SK-N-SH (cell line): ENCODE results near the gene SPINK14. TPM values are rescaled to one million over a fixed set of nuclear protein-coding genes. Genes with fewer than 3 reads are reported as not detected.

Experiments used
- CTCF ChIA-PET: fragments of 300-600, 350-600 bp; formaldehyde crosslinking; extraction: SDS; loops from one replicate; lab custom pipeline; 2021; lab: Yijun Ruan, JAX
- POLR2A ChIA-PET: fragments of 350-600 bp; sonication (Branson Sonifier 250); formaldehyde crosslinking; extraction: SDS; loops from one replicate; lab custom pipeline; 2020; ENCODE audit warnings: antibody characterized with exemption, inconsistent platforms; lab: Yijun Ruan, JAX
- DNase-seq: peaks from one replicate; pipeline ENCODE4 v3.0.0; 2012
- H2AFZ ChIP-seq: fragments of 200-600 bp; sonication (generic); 2 replicates; pipeline ENCODE4 v1.8.1; 2016; ENCODE audit warnings: antibody characterized with exemption, mild to moderate bottlenecking, low read depth
- H3F3A ChIP-seq: fragments of 200-600 bp; sonication (generic); replicated peaks from 2 replicates; pipeline ENCODE3; 2016; ENCODE audit warnings: antibody characterized with exemption, mild to moderate bottlenecking; ENCODE audit not compliant: insufficient read depth
- H3K27ac ChIP-seq, 2 experiments: fragments of 200-500 bp in 1 of 2; fragments of 200-600 bp in 1 of 2; sonication (Bioruptor generic) in 1 of 2; sonication (generic), shearing (Covaris generic) in 1 of 2; 2 replicates each; pipeline versions ENCODE4 v1.5.1 to v1.6.1; 2014 to 2016; ENCODE audit warnings: low read depth in 2 of 2, inconsistent platforms in 1 of 2, low read length in 1 of 2, mild to moderate bottlenecking in 1 of 2, mixed read lengths in 1 of 2
- H3K27me3 ChIP-seq: fragments of 200-600 bp; sonication (generic), shearing (Covaris generic); 2 replicates; pipeline ENCODE4 v1.6.1; 2016; ENCODE audit warnings: mixed run types; ENCODE audit not compliant: insufficient read depth
- H3K36me3 ChIP-seq, 2 experiments: fragments of 200-500 bp in 1 of 2; fragments of 200-600 bp in 1 of 2; sonication (Bioruptor generic) in 1 of 2; sonication (generic) in 1 of 2; replicated peaks in 1 of 2; 2 replicates each; pipeline versions ENCODE3 to v1.5.1; 2014 to 2016; ENCODE audit warnings: low read length in 1 of 2, mild to moderate bottlenecking in 1 of 2; ENCODE audit not compliant: insufficient read depth in 2 of 2, control insufficient read depth in 1 of 2
- H3K4me1 ChIP-seq, 2 experiments: fragments of 200-500 bp in 1 of 2; fragments of 200-600 bp in 1 of 2; sonication (Bioruptor generic) in 1 of 2; sonication (generic), shearing (Covaris generic) in 1 of 2; 2 replicates each; pipeline versions ENCODE4 v1.5.1 to v1.6.1; 2014 to 2016; ENCODE audit warnings: low read depth in 1 of 2, low read length in 1 of 2, mixed run types in 1 of 2; ENCODE audit not compliant: insufficient read depth in 2 of 2, control insufficient read depth in 1 of 2
- H3K4me2 ChIP-seq: fragments of 200-600 bp; sonication (generic), shearing (Covaris generic); 2 replicates; pipeline ENCODE4 v1.6.1; 2017; ENCODE audit warnings: mixed run types
- H3K4me3 ChIP-seq, 2 experiments: fragments of 200-500 bp in 1 of 2; fragments of 200-600 bp in 1 of 2; sonication (Bioruptor generic) in 1 of 2; sonication (generic), shearing (Covaris generic) in 1 of 2; 2 replicates each; pipeline versions ENCODE4 v1.5.1 to v1.8.1; 2014 to 2016; ENCODE audit warnings: low read depth in 2 of 2, inconsistent platforms in 1 of 2, low read length in 1 of 2, mild to moderate bottlenecking in 1 of 2, mixed read lengths in 1 of 2, moderate library complexity in 1 of 2
- H3K79me2 ChIP-seq: fragments of 200-600 bp; sonication (generic); 2 replicates; pipeline ENCODE4 v1.8.1; 2017; ENCODE audit warnings: mild to moderate bottlenecking; ENCODE audit not compliant: insufficient read depth
- H3K9ac ChIP-seq: fragments of 200-600 bp; sonication (generic); 2 replicates; pipeline ENCODE4 v1.6.1; 2017; ENCODE audit warnings: mixed run types
- H3K9me2 ChIP-seq: fragments of 200-600 bp; sonication (generic); 2 replicates; pipeline ENCODE4 v1.6.1; 2017; ENCODE audit warnings: mixed run types
- H3K9me3 ChIP-seq: fragments of 200-600 bp; sonication (generic); 2 replicates; pipeline ENCODE4 v1.6.1; 2017; ENCODE audit warnings: mixed run types, mild to moderate bottlenecking, moderate library complexity
- H4K20me1 ChIP-seq: fragments of 200-600 bp; sonication (generic); 2 replicates; pipeline ENCODE4 v1.6.1; 2017; ENCODE audit warnings: mild to moderate bottlenecking, mixed run types; ENCODE audit not compliant: insufficient read depth
- CHD2 ChIP-seq: fragments of 150-350 bp; IDR thresholded peaks from 2 replicates; pipeline ENCODE4 v1.6.1; 2018; ENCODE audit warnings: low read length; ENCODE audit not compliant: partially characterized antibody
- ELF1 ChIP-seq: IDR thresholded peaks from 2 replicates; pipeline ENCODE4 v1.4.0; 2012
- EP300 ChIP-seq, 2 experiments: IDR thresholded peaks; 2 replicates each; pipeline versions ENCODE4 v1.4.0 to v1.6.1; 2012; ENCODE audit warnings: borderline replicate concordance in 1 of 2, low read depth in 1 of 2, low read length in 1 of 2
- EZH2phosphoT487 ChIP-seq: fragments of 200-600 bp; sonication (generic); IDR thresholded peaks from 2 replicates; pipeline ENCODE4 v1.6.1; 2017; ENCODE audit warnings: low read depth, mixed run types, mild to moderate bottlenecking, antibody characterized with exemption, moderate library complexity, borderline replicate concordance
- FOXM1 ChIP-seq: IDR thresholded peaks from 2 replicates; pipeline ENCODE4 v1.4.0; 2012; ENCODE audit warnings: low read depth, mild to moderate bottlenecking
- JUND ChIP-seq: IDR thresholded peaks from 2 replicates; pipeline ENCODE4 v1.4.0; 2012
- MEF2A ChIP-seq: IDR thresholded peaks from 2 replicates; pipeline ENCODE4 v1.4.0; 2012; ENCODE audit warnings: low read depth, borderline replicate concordance
- MXI1 ChIP-seq: IDR thresholded peaks from 2 replicates; pipeline ENCODE4 v1.6.1; 2012; ENCODE audit warnings: mild to moderate bottlenecking, low read depth, low read length, improper control_type of control experiment
- NFIC ChIP-seq: IDR thresholded peaks from 2 replicates; pipeline ENCODE4 v1.4.0; 2012; ENCODE audit warnings: borderline replicate concordance
- NRF1 ChIP-seq: IDR thresholded peaks from 2 replicates; pipeline ENCODE4 v1.6.1; 2012; ENCODE audit warnings: low read depth, mild to moderate bottlenecking, low read length
- RCOR1 ChIP-seq: fragments of 150-350 bp; IDR thresholded peaks from 2 replicates; pipeline ENCODE4 v1.6.1; 2017; ENCODE audit warnings: antibody characterized with exemption, low read length
- SIN3A ChIP-seq: IDR thresholded peaks from 2 replicates; pipeline ENCODE4 v1.6.1; 2012; ENCODE audit warnings: low read depth, mild to moderate bottlenecking, low read length, moderate library complexity, borderline replicate concordance
- TCF12 ChIP-seq: IDR thresholded peaks from 2 replicates; pipeline ENCODE4 v1.4.0; 2012
- TEAD4 ChIP-seq: IDR thresholded peaks from 2 replicates; pipeline ENCODE4 v1.4.0; 2012; ENCODE audit warnings: mild to moderate bottlenecking, borderline replicate concordance; ENCODE audit not compliant: insufficient read depth
- YY1 ChIP-seq: IDR thresholded peaks from 2 replicates; pipeline ENCODE4 v1.4.0; 2012; ENCODE audit warnings: low read depth, mild to moderate bottlenecking
- WGBS: methylation state at CpG from one replicate; pipeline ENCODE4 v1.1.6; 2017; ENCODE audit warnings: low lambda C conversion rate; 5-methylcytosine and 5-hydroxymethylcytosine counted together
- polyA plus RNA-seq, 3 experiments: library from polyadenylated mRNA; depleted of rRNA; stranded (reverse); fragments of >200 nt; gene quantifications; 2 replicates each; pipeline ENCODE4 v1.2.3, GENCODE V29; 2012
- TF ChIP-seq, protein P1 (sequence below): IDR thresholded peaks from 2 replicates; pipeline ENCODE4 v1.6.1; 2012; ENCODE audit warnings: mild to moderate bottlenecking, low read depth, low read length, moderate library complexity
- TF ChIP-seq, protein P2 (sequence below): IDR thresholded peaks from 2 replicates; pipeline ENCODE4 v1.4.0; 2012; ENCODE audit warnings: low read depth, borderline replicate concordance
- TF ChIP-seq, protein P3 (sequence below): IDR thresholded peaks from 2 replicates; pipeline ENCODE4 v1.4.0; 2012; ENCODE audit warnings: low read depth
- TF ChIP-seq, protein P4 (sequence below): fragments of 150-350 bp; IDR thresholded peaks from 2 replicates; pipeline ENCODE4 v1.6.1; 2016; ENCODE audit warnings: mild to moderate bottlenecking, low read depth, low read length

Gene SPINK14
- polyA plus RNA-seq, 1 of the 3 experiments (the other 2 are of a cell fraction), result not detected

DNA sequence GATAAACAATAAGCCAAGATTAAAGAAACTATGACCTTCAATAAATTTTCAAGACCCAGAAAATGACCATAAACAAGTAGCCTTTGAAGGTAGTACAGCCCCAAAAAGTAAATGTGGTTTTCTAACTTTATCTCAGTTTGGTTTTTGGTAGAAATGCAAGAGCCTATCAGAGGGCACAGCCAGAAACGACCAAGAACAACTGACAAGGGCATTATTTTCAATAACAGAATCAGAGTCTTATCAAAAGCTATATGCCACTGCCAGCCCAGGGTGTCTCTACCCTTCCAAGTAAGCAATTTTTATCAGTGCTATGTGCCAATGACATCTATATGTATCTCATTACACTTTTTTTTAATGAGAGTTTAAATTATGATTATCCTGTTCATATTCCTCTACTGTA is 22.7 kb downstream of the SPINK14 start (continued):
- TF ChIP-seq, protein P1, sequence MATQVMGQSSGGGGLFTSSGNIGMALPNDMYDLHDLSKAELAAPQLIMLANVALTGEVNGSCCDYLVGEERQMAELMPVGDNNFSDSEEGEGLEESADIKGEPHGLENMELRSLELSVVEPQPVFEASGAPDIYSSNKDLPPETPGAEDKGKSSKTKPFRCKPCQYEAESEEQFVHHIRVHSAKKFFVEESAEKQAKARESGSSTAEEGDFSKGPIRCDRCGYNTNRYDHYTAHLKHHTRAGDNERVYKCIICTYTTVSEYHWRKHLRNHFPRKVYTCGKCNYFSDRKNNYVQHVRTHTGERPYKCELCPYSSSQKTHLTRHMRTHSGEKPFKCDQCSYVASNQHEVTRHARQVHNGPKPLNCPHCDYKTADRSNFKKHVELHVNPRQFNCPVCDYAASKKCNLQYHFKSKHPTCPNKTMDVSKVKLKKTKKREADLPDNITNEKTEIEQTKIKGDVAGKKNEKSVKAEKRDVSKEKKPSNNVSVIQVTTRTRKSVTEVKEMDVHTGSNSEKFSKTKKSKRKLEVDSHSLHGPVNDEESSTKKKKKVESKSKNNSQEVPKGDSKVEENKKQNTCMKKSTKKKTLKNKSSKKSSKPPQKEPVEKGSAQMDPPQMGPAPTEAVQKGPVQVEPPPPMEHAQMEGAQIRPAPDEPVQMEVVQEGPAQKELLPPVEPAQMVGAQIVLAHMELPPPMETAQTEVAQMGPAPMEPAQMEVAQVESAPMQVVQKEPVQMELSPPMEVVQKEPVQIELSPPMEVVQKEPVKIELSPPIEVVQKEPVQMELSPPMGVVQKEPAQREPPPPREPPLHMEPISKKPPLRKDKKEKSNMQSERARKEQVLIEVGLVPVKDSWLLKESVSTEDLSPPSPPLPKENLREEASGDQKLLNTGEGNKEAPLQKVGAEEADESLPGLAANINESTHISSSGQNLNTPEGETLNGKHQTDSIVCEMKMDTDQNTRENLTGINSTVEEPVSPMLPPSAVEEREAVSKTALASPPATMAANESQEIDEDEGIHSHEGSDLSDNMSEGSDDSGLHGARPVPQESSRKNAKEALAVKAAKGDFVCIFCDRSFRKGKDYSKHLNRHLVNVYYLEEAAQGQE, result no peak

DNA sequence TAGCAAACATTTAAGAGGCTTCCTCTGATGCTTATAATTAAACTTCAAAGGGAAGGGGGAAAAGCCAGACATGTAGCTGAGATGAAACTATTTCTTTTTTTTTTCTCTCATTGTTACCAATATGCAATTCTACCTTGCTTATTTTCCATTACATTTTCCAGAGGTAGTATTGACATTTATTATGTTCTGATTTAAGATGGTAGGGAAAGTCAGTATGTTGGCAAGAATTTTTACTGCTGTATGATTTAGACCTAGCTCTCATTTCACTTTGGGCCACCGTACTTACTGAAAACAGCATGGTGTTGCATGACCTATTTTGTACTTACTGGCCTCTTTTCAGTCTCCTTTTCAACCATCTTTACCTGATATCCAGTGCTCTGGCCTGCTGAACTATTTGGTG is 24.9 kb downstream of the SPINK14 start:
- Histone ChIP-seq H4K20me1 (no peaks in the 10 kb centered on the region), H3K9me2 (no peaks in the 10 kb centered on the region), H3K79me2 (no peaks in the 10 kb centered on the region), H3F3A (no peaks in the 10 kb centered on the region), H3K27ac (no peak overlapping the region), H2AFZ (no peak overlapping the region), H3K27me3 (no peaks in the 10 kb centered on the region), H3K9me3 (no peaks in the 10 kb centered on the region), H3K4me3 (no peak overlapping the region), H3K4me1 (no peaks in the 10 kb centered on the region), H3K9ac (no peak overlapping the region)
- WGBS, result 78% methylated on average over 1 of the region's 1 CpG
- DNase-seq, result no peak
- no peak for TF ChIP-seq ELF1
- no peak for TF ChIP-seq FOXM1
- no peak for TF ChIP-seq TEAD4
- no peak for TF ChIP-seq NRF1
- no peak for TF ChIP-seq YY1
- TF ChIP-seq, protein P1, result no peak
- TF ChIP-seq EZH2phosphoT487, result no peak
- TF ChIP-seq SIN3A, result no peak
- TF ChIP-seq CHD2, result no peak
- TF ChIP-seq MEF2A, result no peak
- TF ChIP-seq, protein P2, sequence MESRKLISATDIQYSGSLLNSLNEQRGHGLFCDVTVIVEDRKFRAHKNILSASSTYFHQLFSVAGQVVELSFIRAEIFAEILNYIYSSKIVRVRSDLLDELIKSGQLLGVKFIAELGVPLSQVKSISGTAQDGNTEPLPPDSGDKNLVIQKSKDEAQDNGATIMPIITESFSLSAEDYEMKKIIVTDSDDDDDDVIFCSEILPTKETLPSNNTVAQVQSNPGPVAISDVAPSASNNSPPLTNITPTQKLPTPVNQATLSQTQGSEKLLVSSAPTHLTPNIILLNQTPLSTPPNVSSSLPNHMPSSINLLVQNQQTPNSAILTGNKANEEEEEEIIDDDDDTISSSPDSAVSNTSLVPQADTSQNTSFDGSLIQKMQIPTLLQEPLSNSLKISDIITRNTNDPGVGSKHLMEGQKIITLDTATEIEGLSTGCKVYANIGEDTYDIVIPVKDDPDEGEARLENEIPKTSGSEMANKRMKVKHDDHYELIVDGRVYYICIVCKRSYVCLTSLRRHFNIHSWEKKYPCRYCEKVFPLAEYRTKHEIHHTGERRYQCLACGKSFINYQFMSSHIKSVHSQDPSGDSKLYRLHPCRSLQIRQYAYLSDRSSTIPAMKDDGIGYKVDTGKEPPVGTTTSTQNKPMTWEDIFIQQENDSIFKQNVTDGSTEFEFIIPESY, result no peak
- TF ChIP-seq NFIC, result no peak
- TF ChIP-seq, protein P3, sequence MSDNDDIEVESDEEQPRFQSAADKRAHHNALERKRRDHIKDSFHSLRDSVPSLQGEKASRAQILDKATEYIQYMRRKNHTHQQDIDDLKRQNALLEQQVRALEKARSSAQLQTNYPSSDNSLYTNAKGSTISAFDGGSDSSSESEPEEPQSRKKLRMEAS, result no peak
- no peak for TF ChIP-seq MXI1
- no peak for TF ChIP-seq JUND
- no peak for TF ChIP-seq RCOR1
- TF ChIP-seq TCF12, result no peak
- TF ChIP-seq EP300 (IDR thresholded peaks at IDR 0.05; ENCODE audit: borderline replicate concordance in 1 of 2, low read depth in 1 of 2, low read length in 1 of 2), result no peak
- TF ChIP-seq, protein P4, sequence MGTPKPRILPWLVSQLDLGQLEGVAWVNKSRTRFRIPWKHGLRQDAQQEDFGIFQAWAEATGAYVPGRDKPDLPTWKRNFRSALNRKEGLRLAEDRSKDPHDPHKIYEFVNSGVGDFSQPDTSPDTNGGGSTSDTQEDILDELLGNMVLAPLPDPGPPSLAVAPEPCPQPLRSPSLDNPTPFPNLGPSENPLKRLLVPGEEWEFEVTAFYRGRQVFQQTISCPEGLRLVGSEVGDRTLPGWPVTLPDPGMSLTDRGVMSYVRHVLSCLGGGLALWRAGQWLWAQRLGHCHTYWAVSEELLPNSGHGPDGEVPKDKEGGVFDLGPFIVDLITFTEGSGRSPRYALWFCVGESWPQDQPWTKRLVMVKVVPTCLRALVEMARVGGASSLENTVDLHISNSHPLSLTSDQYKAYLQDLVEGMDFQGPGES, result no peak
- TF ChIP-seq, all 33 proteins: peak for 0
- ChIA-PET POLR2A (no interaction called here), CTCF (interaction anchor here (0.5 to 4.3 kb wide), 3 partner anchors 13 to 540 kb away, joined by 3 to 16 read pairs (median 3); no protein-coding TSS in a partner anchor)
- no peaks in the 10 kb centered on the region for H3K36me3 ChIP-seq
- no peak overlapping the region for H3K4me2 ChIP-seq
